GM10248 (cell line): ENCODE data around the gene HSF4.

ENCODE experiments used
- CTCF ChIA-PET: fragments of 300-600 bp; sonication (Branson Sonifier 250); formaldehyde crosslinking; extraction: SDS; loops from one replicate; lab custom pipeline; 2021; ENCODE audit warnings: antibody characterized with exemption; lab: Yijun Ruan, JAX
- POLR2A ChIA-PET: fragments of 350-650 bp; sonication (Branson Sonifier 250); formaldehyde crosslinking; extraction: SDS; loops from one replicate; lab custom pipeline; 2020; ENCODE audit warnings: antibody characterized with exemption; lab: Yijun Ruan, JAX
- DNase-seq: peaks from one replicate; pipeline ENCODE4 v3.0.0; 2012; ENCODE audit errors: extremely low spot score
- TF ChIP-seq, protein P1 (sequence below): IDR thresholded peaks from 2 replicates; pipeline ENCODE4 v1.5.1; 2012; ENCODE audit warnings: mild to moderate bottlenecking, low read depth; ENCODE audit errors: extremely low read depth, missing control alignments, control extremely low read depth

Gene HSF4

DNA sequence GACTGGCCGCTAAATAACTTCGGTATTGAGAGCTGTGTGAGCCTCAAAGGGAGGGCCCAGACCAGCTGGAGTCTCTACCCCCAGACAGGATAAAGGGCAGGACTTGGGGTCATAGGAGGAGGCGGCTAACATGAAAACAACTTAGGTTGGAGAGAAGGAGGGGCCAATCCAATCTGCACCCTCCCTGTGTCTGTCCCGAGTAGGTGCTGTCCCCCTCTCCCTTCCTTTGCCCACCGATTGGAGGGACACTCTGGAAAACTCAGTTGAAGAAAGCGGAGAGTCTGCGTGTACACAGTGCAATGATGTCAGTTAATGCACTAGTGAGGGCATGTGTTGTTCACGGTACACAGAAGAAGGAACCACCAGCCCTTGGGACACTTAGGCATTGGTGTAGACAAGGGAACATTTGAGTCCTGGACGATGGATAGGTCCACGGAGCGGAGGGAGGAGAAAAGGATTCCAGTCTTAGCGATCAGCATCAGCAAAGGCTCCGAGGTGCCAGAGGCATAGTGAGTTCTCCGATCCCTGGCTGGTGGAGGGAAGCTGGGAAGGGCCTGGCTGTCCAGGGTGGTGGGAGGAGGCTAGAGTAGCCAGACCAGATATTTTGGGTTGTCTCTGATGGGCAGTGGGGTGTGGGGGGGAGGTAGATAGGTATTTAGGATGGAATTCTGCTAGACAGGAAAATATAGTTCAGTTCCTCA lies 6.6 kb downstream of the HSF4 start:
- ChIA-PET CTCF (interaction anchor here (0.7 to 5.8 kb wide), 13 partner anchors 11 to 217 kb away, joined by 3 to 34 read pairs (median 4); partner anchors contain the start of genes EXOC3L1, FBXL8, MATCAP1 and TRADD), POLR2A (no interaction called here)
- TF ChIP-seq, protein P1, sequence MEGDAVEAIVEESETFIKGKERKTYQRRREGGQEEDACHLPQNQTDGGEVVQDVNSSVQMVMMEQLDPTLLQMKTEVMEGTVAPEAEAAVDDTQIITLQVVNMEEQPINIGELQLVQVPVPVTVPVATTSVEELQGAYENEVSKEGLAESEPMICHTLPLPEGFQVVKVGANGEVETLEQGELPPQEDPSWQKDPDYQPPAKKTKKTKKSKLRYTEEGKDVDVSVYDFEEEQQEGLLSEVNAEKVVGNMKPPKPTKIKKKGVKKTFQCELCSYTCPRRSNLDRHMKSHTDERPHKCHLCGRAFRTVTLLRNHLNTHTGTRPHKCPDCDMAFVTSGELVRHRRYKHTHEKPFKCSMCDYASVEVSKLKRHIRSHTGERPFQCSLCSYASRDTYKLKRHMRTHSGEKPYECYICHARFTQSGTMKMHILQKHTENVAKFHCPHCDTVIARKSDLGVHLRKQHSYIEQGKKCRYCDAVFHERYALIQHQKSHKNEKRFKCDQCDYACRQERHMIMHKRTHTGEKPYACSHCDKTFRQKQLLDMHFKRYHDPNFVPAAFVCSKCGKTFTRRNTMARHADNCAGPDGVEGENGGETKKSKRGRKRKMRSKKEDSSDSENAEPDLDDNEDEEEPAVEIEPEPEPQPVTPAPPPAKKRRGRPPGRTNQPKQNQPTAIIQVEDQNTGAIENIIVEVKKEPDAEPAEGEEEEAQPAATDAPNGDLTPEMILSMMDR = no peak
- DNase-seq = no peak

- CTCF ChIA-PET = interaction anchor here (1.0 to 5.8 kb wide), 6 partner anchors 9 to 216 kb away, joined by 3 to 45 read pairs (median 6); partner anchors contain the start of genes FBXL8 and TRADD
- DNase-seq = no peak
- POLR2A ChIA-PET = interaction anchor here (0.7 kb wide), 2 partner anchors 10 to 24 kb away, joined by 3 read pairs; no protein-coding TSS in a partner anchor
- TF ChIP-seq, protein P1 = no peak
Observed at GRCh38 chr16:67173323-67173722, 8.8 kb downstream of the HSF4 start.

- CTCF ChIA-PET = interaction anchor here (0.6 to 5.8 kb wide), 9 partner anchors 8 to 217 kb away, joined by 3 to 45 read pairs (median 6); partner anchors contain the start of genes FBXL8, MATCAP1 and TRADD
- TF ChIP-seq, protein P1 = no peak
- peak; percentile 77 for DNase-seq
- POLR2A ChIA-PET = interaction anchor here (1.8 kb wide), 1 partner anchor 16 kb away, joined by 4 read pairs; no protein-coding TSS in a partner anchor
Observed at GRCh38 chr16:67173808-67174705, 9.5 kb downstream of the HSF4 start.

DNA sequence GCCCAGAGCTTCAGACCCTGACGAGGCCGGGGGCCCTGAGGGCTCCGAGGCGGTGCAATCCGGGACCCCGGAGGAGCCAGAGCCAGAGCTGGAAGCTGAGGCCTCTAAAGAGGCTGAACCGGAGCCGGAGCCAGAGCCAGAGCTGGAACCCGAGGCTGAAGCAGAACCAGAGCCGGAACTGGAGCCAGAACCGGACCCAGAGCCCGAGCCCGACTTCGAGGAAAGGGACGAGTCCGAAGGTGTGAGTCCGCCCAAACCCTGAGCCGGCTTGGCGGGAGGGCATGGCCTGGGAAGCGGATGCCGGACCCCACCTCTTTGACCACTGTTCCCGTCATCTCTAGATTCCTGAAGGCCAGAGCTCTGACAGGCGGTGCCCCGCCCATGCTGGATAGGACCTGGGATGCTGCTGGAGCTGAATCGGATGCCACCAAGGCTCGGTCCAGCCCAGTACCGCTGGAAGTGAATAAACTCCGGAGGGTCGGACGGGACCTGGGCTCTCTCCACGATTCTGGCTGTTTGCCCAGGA lies 10.2 kb downstream of the HSF4 start:
- DNase-seq = no peak
- TF ChIP-seq, protein P1 = no peak
- ChIA-PET CTCF (interaction anchor here (0.6 to 5.8 kb wide), 8 partner anchors 8 to 218 kb away, joined by 3 to 45 read pairs (median 4); partner anchors contain the start of genes EXOC3L1, FBXL8, MATCAP1 and TRADD), POLR2A (interaction anchor here (1.8 kb wide), 1 partner anchor 17 kb away, joined by 4 read pairs; no protein-coding TSS in a partner anchor)

- ChIA-PET POLR2A (no interaction called here), CTCF (interaction anchor here (1.0 to 5.8 kb wide), 11 partner anchors 10 to 281 kb away, joined by 3 to 45 read pairs (median 4); partner anchors contain the start of genes FBXL8, TMEM208 and TRADD)
- TF ChIP-seq, protein P1 = no peak
- no peak for DNase-seq
Observed at GRCh38 chr16:67176662-67177061, 12.1 kb downstream of the HSF4 start.
